Activated CD8-positive, alpha-beta memory T cell treated with anti-CD3 and anti-CD28 coated beads for 1 hour (primary cell): ENCODE data around the gene AK8.

Experiments
- DNase-seq, 2 donors: peaks; one replicate each; pipeline ENCODE4 v3.0.0-alpha.2; 2020; ENCODE audit warnings: low read depth in 1 of 2; ENCODE audit errors: extremely low read depth in 1 of 2

The AK8 gene

DNA sequence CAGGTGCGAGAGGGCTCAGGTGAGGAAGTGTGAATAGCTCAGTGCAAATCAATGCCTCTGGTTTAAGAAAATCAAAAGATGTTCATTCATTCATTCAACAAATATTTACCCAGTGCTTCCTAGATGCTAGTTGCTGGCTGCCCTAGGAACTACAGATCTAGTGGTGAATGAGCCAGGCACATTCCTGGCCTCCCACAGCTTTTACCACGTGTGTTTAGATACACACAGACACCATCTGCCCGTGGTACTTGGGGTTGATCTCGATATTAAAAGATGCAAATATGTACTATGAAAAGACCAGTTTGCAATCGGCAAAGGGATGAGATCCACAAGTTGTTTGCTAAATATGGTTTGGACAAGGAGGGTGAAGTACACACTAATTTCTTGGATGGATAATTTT, 129.6 kb downstream of the AK8 start:
- DNase-seq, result no peak

DNA sequence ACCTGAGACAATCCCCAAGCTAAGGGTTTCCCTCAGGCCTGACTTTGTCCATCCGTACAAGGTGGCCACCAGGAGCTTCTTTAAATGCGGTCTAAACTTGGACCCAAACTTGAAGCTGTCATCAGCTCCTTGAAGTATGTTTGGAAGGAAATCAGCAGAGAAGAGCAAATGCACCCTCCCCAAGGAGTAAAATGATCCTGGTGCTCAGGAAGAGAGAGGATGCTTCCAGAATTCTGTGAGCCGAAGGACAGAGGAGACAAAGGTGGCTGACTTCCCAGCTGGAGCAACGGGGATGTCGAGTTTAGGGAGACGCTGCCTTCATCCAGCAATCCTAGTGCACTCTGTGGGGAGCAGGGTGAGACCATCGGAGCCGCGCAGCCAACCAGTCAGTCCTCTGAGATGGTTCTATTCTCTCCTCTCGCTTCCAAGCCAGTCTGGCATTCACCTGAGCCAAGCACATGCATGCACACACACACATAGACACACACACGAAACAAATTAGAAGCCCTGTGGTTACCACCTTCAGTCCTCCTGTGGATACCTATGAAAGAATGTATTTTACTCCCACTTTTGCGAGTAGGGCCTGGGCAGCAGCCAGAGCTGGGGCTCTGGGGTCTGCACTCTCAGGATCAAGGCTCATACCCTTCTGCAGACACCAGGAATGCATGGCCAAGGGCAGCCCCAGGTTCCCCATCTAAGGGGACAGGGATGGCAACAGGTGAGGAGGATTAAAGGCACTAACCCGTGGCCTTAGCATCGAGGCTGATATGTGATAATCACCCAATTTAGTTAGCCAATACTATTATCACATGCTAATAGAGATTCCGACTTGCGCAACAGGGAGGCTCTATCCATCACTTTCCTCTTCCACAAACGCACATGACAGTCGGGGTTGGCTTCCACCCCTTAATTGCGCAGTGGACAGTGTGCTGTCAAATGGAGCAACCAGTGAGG, 132.1 kb downstream of the AK8 start:
- no peak for DNase-seq

DNA sequence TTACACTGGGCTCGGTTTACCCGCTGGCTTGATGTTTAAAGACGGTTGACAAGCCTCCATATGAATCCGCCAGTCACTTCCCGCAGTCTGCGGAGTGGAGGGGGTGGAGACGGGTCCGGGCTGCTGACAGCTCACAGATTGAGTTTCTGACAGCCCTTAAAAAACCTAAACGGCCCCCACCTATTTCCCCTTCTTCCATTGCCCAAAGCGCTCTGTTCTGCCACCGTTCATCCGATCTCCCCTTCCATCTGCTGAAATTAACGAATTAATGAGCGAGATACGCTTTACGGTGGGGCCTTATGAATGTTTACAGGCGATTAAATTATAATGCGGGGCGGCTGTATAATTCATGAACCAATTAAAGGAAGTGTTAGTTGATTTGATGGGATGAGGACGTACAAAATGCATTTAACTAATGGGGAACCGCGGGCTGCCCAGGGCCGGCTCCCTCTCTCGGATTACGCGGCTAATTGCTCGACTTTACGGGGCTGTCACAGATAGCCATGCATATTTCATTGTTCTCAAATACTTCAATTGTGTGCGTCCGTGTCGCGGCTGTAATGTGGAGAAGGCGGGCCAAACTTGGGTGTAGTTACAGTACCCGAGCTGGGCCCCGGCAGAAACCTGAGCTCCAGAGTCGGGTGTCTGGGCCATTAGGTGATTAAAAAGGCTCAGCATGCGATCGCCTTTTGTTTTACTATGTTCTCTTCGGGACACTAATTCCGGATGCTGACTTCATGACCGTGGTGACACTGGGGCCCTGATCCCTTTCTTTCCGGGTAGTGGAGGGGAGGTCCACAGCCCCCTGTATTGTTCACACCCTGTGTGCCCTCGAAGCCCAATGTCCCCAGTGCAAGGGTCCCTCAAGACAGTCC, 133.0 kb downstream of the AK8 start:
- no peak for DNase-seq

DNA sequence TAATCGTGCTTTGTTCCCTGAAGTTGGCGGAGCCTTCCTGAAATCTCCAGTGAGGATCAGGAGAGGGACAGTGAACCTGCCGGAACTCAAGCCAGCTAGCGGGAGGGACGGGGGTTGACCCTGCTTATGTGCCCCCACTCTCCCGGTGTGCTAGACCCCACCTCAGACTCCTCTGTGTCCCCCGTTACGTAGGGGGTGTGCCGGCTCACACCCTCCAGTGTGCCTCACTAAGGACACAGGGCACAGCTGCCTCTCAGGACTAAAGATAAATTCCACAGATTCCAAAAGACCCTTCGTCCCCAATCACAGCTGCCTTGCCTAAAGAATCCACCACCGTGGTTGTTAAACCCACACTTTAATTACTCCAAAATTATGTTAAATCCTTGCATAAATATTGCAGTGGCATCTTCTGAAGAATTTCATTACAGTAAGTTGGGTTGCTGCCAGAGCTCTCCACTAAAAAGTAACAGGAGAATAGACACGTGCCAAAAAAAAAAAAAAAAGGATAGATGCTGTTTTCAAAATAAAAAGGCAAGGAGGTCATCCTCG, 134.1 kb downstream of the AK8 start:
- DNase-seq, result no peak

DNA sequence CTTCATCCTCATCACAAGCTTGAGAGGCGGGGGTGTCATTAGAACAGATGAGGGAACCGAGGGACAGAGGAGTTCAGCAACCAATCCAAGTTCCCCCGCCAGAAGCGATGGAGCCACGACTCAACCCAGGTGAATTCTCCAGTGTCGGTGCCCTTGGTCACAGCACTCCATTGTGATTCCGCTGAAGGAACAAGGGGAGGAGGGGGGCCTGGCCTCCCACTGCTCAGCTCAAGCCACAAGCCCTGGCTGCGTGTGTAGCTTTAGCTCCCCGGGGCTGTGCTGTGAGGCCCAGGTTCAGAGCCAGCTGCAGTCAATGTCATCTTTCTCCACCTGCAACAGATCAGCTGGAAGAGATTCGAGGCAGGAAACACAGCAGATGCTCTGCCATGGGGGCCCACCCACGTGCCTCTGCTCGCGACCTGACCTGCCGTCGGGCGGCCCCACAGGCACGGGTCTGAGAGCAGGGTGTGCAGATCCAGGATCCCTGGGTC, 135.2 kb downstream of the AK8 start:
- DNase-seq, result no peak

DNA sequence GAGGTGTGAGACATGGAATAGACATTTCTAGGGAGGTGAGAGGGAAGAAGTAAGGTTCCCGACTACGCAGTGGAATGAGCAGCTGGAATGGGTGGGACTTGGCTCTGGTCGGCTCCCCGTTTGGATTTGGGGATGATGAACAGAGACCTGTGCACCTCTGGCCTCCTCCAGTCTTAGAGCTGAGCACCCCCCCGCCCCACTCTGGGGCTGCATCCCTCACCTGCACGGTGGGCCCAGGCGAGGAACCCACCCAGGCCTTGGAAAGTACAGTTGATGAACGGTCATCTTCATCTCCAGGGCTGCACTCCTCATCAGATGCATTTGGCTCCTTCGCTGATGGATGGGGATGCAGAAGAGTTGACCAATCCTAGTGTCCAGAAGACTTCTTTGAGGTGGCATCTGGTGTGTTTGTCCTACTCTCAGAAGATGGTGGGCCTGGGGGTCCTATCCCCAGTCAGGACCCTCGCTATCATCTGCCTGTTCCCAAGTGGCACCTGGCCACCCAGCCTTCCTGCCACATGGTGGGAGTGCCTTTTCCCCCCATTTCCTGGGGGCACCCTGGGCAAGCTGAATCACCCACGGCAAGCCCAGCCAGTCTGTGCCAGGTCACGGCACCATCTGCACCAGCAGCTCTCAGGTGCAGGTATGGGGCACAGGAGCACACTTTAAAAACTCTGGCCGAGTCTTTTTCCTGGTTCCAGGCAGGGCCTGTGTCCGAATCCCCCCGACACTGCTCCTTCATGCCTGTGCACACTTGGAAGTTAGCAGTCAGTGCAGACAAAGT, 137.4 kb downstream of the AK8 start:
- no peak for DNase-seq

DNA sequence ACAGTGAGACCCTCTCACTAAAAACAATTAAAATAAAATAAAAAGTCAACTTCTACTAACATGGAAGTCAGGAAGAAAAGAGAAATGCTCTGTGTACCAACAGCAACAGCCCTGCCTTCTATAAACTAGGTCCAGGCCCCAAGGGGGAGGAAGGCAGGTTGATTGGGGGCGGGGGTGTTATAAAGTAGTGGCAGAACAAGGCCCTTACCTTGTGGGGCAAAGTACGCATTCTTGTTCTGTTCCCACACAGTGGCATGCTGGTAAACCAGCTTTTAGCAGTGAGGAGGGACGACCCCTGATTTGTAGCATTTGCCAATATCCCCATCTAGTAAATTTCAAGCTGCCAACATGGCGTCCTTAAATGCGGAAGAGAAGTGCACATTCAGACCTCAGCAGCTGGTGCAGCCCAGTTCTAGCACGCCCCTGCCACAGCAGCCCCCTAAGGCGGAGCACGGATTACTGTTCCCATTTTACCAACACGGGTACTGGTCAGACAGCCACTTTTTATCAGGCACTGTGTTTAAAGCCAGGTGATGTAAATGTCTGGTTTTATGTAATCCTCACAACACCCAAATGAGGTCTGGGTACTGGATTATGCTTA, 138.3 kb downstream of the AK8 start:
- no peak for DNase-seq

DNA sequence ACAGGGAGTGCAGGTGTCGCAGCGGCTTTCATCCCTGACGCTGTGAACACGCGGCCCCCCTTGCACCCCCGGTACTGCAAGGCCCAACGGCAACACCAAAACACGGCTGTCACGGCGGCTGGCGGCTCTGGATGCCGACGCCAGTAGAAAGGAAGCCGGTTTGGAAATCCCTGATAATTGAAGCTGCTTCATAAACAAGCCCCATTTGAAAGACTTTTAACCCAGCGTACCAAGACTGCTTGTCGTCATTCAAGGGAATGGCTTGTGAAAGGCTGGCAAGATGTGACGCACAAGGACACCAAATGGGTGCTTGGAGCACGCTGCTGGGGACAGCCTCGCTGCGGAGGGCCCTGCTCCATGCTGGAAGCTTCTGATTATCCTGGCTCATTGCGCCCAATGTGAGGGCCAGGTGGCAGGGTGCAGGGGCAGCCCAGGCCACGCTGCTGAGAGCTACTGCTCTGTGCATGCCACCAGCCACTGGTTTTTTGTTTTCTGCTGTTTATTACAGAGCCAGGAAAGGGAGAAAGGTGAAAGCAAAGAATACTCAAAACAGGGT, 144.7 kb downstream of the AK8 start:
- DNase-seq, result no peak

DNA sequence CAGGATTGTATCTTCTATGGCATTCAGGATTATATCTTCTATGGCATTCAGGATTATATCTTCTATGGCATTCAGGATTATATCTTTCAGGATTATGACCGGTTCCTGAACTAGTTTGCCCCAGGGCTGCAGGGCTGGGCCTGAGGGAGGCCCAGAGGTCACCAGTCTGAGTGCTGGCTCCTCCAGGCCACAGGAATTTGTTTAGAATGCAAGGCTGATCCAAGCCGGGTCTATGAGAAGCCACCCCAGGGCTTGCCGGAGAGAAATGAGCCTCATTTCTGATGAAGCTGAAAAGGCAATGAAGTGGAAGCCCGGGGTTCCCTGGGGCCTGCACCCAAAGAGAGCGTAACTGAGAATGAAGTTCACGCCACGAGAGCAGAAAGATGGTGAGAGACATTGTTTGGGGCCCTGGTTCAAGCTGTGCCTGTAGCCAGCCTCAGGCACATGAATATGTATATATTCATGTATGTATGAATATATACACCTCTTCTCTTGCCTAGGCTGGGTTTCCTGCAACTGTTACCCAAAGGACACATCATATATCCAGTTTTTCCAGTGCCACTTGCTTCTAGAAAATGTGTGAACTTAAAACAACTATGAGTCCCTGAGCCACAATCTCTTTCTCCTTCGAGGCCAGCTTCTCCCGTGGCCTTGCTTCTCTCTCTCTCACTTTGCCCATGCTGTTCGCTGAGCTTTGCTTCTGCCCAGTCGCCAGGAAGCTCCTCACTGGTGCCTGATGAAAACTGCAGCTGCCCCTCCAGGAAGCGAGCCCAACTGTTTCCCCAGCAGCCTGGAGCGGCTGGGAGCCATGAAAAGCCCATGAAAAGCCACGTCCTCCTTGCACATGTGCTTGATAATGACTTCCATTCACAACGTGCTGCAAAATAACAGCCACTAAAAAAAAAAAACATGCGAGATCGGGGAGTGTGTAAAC, 145.5 kb downstream of the AK8 start:
- no peak for DNase-seq

DNA sequence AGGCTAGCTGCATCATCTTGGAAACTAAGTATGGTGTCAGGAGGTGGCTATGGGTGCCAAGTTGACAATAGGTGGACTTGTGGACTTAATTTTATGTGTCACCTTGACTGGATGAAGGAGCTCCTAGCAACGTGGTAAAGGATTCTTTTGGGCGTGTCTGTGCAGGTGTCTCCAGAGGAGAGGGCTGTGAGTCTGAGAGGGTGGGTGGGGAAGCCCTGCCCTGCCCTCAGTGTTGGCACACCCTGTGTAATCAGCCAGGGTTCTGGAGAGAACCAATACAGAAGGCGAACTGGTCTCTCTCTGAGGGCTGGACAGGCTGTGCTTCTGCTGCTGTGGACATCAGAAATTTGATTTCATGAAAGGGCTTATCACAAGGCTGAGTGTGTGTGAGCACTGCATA, 146.9 kb downstream of the AK8 start:
- no peak for DNase-seq

DNA sequence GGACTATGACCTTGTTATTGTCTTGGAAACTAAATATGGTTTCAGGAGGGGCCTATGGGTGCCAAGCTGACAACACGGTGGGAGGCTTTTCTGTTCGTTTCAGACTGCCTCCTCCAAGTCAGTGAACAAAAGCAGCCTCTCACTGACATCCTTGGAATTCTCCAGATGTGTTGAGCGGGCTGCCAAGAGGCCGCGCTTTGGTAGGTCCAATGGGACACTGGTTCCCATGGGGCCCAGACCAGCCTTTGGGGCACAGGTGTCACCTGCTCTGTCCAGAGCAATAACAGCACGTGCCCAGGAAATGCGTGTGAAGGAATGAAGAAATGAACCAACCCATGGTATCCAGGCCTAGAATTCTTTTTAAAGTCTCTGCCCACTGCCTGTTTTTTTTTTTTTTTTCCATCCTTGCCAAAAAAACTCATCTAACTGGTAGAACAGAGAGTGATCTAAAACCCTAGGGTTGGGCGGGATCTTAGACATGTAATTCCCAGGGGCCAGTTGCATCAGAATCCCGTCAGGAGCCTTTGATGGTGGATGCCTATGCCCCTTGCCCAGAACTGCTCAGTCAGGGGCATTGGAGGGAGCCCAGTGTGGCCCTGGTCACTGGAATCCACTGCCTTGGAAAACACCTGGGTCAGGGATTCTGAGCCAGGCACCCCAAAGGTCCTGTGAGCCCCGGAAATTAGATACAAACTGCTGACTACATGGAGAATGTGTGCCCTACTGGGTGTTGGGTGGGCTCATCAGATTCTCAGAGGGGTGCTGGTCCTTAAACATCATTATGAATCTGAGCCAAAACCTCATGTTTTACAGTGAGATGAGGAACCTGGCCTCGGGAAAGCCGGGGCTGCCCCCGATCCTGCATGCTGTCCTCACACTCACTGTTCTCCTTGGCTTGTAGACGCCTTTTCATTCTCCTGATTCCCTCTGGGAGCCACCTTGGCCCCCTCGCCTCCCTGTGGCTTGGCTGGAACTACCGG, 147.7 kb downstream of the AK8 start:
- DNase-seq, result no peak

DNA sequence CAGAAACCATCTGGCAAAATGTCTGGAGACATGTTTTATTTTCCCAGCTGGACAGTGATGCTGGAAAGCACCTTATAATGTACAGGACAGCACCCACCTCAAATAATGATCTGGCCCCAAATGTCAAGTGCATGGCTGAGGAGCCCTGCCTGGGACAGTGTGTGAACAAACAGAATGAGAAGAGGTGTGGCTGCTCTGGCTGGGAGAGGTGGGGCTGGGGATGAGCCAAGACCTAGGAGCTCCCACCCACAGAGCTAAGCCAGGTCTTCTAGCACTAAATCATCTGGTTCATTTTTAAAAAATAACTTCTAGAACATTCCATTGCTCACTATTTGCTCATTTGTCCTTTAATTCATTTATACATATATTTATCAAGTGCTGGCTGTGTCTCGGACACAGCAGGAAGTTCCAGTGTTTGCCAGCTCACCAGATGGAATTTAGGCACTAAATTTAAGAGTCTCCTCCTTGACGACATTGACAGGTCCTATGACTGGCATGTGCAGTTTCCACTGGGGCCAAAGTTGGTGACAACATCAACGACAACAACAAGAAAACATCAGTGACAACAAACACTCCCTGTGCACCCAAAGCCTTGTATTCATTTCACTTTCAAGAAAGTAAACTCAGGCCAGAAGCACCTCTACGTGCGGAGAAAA, 148.7 kb downstream of the AK8 start:
- no peak for DNase-seq

DNA sequence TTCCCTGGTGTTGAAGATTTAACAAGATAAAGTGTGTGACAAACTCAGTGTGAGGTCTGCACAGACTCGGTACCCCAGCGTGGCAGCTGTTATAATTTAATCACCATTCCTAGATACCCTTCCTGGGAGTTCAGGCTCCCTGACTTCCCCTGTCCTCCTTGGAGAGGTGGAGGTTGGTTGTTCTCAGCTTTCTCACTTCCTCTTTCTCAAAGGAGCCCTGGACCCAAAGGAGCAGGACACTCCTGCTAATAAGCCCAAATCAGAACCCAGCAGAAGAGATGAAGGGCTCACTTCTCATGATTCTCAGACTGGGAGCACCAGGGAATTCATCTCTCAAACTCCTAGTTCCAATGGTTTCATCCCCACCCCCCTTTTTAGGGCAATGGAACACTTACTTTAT, 149.6 kb downstream of the AK8 start:
- DNase-seq, result no peak

DNA sequence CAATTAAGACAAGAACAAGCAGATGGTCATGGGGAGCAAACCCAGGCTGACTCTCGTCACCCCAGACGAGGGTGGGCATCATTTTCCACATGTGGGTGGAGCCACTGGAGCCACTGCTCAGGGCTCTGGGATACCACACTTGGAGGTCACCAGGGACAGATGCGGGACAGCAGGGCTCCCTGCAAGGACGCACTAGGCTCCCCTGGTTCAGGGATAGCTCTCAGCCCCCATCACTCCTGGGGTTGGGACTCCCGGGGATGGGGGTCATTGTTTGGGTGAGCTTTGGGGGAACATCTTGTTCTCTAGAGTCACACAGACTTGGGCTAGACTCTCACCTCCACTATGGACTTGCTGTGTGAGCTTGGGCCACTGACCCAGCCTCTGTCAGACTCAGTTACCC, 150.0 kb downstream of the AK8 start:
- DNase-seq, result no peak

DNA sequence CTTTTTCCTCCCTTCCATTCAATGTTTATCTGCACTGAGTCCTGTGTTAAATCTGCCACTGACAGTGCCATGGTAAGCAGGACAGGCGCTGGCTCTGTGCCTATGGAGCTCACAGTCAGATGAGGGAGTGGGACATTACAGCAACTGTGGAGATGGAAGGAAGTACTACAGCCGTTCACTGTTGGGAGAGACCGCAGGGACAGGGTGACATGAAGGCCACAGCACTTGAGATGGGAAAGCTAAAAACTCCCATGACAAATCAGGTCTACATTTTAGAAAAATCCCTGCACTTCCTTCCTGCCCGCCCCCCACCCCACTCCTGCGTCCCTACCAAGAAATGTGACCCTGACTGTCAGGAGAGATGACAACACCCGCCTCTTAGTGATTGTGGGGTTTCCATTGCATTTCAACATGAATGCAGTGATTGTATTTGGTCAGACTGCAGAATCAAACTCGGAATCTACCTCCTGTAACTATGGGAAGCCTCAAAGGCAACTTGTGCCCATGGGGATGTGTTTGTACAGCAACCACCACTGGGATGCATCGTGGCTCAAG, 151.4 kb downstream of the AK8 start:
- no peak for DNase-seq

DNA sequence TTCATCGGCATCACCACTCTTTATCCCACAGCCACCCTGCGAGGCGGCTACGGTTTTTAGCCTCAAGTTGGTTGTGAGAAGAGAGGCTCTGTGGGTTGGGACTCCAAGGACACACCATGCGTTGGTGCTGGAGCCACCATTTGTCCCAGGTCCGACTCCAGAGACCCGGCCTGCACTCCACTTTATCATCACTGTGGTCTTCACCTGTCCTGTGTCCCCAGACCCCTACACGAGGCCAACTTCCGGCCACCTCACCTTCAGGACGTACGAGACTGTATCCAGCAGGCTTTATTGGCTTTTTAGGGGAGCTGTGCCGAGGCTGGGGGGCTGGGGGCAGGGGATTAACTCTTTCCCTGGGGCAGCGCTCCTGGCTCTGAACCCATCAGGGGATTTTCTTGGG, 152.8 kb downstream of the AK8 start:
- DNase-seq, result no peak

DNA sequence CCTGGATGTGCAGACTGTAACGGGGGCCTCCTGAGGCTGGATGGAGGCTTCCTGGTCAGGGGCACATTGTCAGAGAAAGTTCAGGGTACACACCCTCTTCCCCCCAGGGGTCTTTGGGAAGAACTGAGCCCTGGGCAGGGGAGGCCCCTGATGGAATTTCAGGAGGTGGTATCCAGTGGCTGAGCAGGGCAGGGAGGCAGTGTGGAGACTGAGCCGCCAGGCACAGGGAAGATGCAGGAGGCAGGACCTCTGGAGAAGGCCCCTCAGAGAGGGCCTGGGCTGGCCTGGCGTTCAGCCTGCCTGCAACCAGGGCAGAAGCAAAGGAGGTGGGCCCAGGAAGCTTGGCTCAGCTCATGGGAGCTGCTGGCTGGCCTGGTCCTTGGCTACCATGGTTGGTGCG, 154.3 kb downstream of the AK8 start:
- DNase-seq, result no peak
